HepG2 (cell line): ENCODE data around the gene COL27A1. TPM values are rescaled to one million over a fixed set of nuclear protein-coding genes. Genes with fewer than 3 reads are reported as not detected.

Experiments used
- FOXO1 ChIP-seq: sonication (generic); formaldehyde crosslinking; IDR thresholded peaks from 2 replicates; pipeline ENCODE4 v1.4.0; 2020; ENCODE audit warnings: missing genetic modification reagents
- HDAC2 ChIP-seq: sonication (generic); formaldehyde crosslinking; IDR thresholded peaks from 2 replicates; pipeline ENCODE4 v1.4.0; 2020; ENCODE audit warnings: missing genetic modification reagents
- KDM3A ChIP-seq: IDR thresholded peaks from 2 replicates; pipeline ENCODE4 v1.6.1; 2018; ENCODE audit warnings: low read depth, missing compliant biosample characterization
- KDM6A ChIP-seq: IDR thresholded peaks from 2 replicates; pipeline ENCODE4 v1.6.1; 2016; ENCODE audit warnings: low read depth
- NR2F1 ChIP-seq, 2 experiments: fragments of 450-650 bp in 1 of 2; formaldehyde crosslinking in 1 of 2; IDR thresholded peaks; 2 replicates each; pipeline versions ENCODE4 v1.5.0 to v1.6.1; 2016 to 2020; ENCODE audit warnings: mild to moderate bottlenecking in 1 of 2, missing compliant biosample characterization in 1 of 2, missing genetic modification reagents in 1 of 2, moderate library complexity in 1 of 2
- PRPF4 ChIP-seq: fragments of 200-400 bp; formaldehyde crosslinking; IDR thresholded peaks from 2 replicates; pipeline ENCODE4 v1.6.1; 2016; ENCODE audit warnings: low read length, low read depth; ENCODE audit not compliant: poor library complexity, severe bottlenecking
- RAD21 ChIP-seq: fragments of 450-650 bp; formaldehyde crosslinking; IDR thresholded peaks from 2 replicates; pipeline ENCODE4 v1.5.0; 2020; ENCODE audit warnings: mild to moderate bottlenecking
- RBM22 ChIP-seq: fragments of 200-400 bp; formaldehyde crosslinking; optimal IDR thresholded peaks from 2 replicates; pipeline ENCODE3; 2017; ENCODE audit warnings: mild to moderate bottlenecking, low read length, moderate library complexity
- SETDB1 ChIP-seq: sonication (generic); formaldehyde crosslinking; IDR thresholded peaks from 2 replicates; pipeline ENCODE4 v1.5.1; 2020; ENCODE audit warnings: missing genetic modification reagents, mild to moderate bottlenecking, borderline replicate concordance
- SRSF4 ChIP-seq: fragments of 200-400 bp; formaldehyde crosslinking; IDR thresholded peaks from one replicate; pipeline ENCODE4 v1.6.1; 2018; ENCODE audit warnings: mild to moderate bottlenecking, low read depth, low read length, moderate library complexity; ENCODE audit not compliant: poor library complexity, severe bottlenecking
- SRY ChIP-seq: sonication (generic); formaldehyde crosslinking; IDR thresholded peaks from 2 replicates; pipeline ENCODE4 v1.8.0; 2022; ENCODE audit warnings: mild to moderate bottlenecking, missing genetic modification reagents
- ZFP36 ChIP-seq: fragments of 150-350 bp; IDR thresholded peaks from 2 replicates; pipeline ENCODE4 v1.6.1; 2018; ENCODE audit warnings: borderline replicate concordance, low read length, low read depth; ENCODE audit not compliant: partially characterized antibody
- ZFP36L2 ChIP-seq: sonication (generic); formaldehyde crosslinking; IDR thresholded peaks from 2 replicates; pipeline ENCODE4 v1.4.0; 2020; ENCODE audit warnings: missing genetic modification reagents
- ZMYM2 ChIP-seq: sonication (generic); formaldehyde crosslinking; IDR thresholded peaks from 2 replicates; pipeline ENCODE4 v1.8.0; 2022; ENCODE audit warnings: mild to moderate bottlenecking, missing genetic modification reagents
- ZNF614 ChIP-seq: IDR thresholded peaks from 2 replicates; pipeline ENCODE4 v1.6.1; 2018; ENCODE audit warnings: missing biosample characterization, missing genetic modification reagents, inconsistent platforms, borderline replicate concordance
- ZNF644 ChIP-seq: IDR thresholded peaks from 2 replicates; pipeline ENCODE4 v1.6.1; 2016; ENCODE audit warnings: low read depth
- ZNF724P ChIP-seq: sonication (generic); formaldehyde crosslinking; IDR thresholded peaks from 2 replicates; pipeline ENCODE4 v1.8.0; 2022; ENCODE audit warnings: missing genetic modification reagents, borderline replicate concordance
- ZNF792 ChIP-seq: IDR thresholded peaks from 2 replicates; pipeline ENCODE4 v1.6.1; 2016
- ZNF816 ChIP-seq: sonication (generic); formaldehyde crosslinking; IDR thresholded peaks from 2 replicates; pipeline ENCODE4 v1.8.0; 2022; ENCODE audit warnings: missing genetic modification reagents, mild to moderate bottlenecking, borderline replicate concordance
- polyA plus RNA-seq, 8 experiments: library from polyadenylated mRNA; depleted of rRNA in 3 of 8; stranded (reverse) in 7 of 8; unstranded in 1 of 8; fragments of >200 nt; fragmentation: Illumina TruSeq in 4 of 8; extraction: Trizol in 4 of 8; gene quantifications; 2 replicates each; pipeline versions ENCODE4 v1.2.1 to v1.2.3, GENCODE V29; 2011 to 2016; ENCODE audit warnings: low read depth in 4 of 8, missing spikeins in 1 of 8, mixed read lengths in 1 of 8; ENCODE audit not compliant: insufficient read depth in 1 of 8
- total RNA-seq, 5 experiments: library from RNA; depleted of rRNA; stranded (reverse); fragments of >200 nt; fragmentation: Illumina TruSeq; extraction: Trizol; gene quantifications; 2 replicates each; pipeline ENCODE4 v1.2.3, GENCODE V29; 2016; ENCODE audit warnings: low read depth in 1 of 5
- TF ChIP-seq, protein P1 (sequence below): sonication (generic); formaldehyde crosslinking; IDR thresholded peaks from 2 replicates; pipeline ENCODE4 v1.4.0; 2020; ENCODE audit warnings: missing genetic modification reagents
- TF ChIP-seq, protein P2 (sequence below): sonication (generic); formaldehyde crosslinking; IDR thresholded peaks from 2 replicates; pipeline ENCODE4 v1.4.0; 2020; ENCODE audit warnings: mild to moderate bottlenecking, missing genetic modification reagents
- TF ChIP-seq, protein P3 (sequence below), 2 experiments: fragments of 450-650 bp in 1 of 2; sonication (generic) in 1 of 2; formaldehyde crosslinking; IDR thresholded peaks; 2 replicates each; pipeline versions ENCODE4 v1.5.0 to v1.8.0; 2020 to 2022; ENCODE audit warnings: mild to moderate bottlenecking in 1 of 2, missing genetic modification reagents in 1 of 2
- TF ChIP-seq, protein P4 (sequence below): sonication (generic); formaldehyde crosslinking; IDR thresholded peaks from 2 replicates; pipeline ENCODE4 v1.8.0; 2022; ENCODE audit warnings: missing genetic modification reagents, mild to moderate bottlenecking, inconsistent platforms, borderline replicate concordance
- TF ChIP-seq, protein P5 (sequence below): sonication (generic); formaldehyde crosslinking; IDR thresholded peaks from 2 replicates; pipeline ENCODE4 v1.4.0; 2020; ENCODE audit warnings: missing genetic modification reagents, borderline replicate concordance

Gene COL27A1
- total and polyA plus RNA-seq, 2 of the 13 experiments (the other 11 are each of a cell fraction or from before 2014, with no cell fraction given), result 71.3 to 89.1 TPM

DNA sequence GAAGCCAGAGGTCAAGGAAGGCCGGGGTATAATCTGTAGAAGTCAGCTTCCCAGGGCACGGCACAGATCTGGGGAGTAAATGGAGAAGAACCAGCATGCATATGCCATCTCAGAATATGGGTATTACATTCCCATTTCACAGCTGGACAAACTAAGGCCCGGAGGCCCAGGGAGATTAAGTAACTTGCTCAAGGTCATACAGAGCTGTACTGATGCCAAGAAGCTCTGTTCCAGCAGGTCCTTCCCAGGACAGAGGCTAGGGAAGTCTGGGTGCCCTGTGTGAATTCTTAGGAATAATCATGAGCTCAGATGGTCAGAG lies 19.2 kb downstream of the COL27A1 start (continued):
- TF ChIP-seq, protein P1, sequence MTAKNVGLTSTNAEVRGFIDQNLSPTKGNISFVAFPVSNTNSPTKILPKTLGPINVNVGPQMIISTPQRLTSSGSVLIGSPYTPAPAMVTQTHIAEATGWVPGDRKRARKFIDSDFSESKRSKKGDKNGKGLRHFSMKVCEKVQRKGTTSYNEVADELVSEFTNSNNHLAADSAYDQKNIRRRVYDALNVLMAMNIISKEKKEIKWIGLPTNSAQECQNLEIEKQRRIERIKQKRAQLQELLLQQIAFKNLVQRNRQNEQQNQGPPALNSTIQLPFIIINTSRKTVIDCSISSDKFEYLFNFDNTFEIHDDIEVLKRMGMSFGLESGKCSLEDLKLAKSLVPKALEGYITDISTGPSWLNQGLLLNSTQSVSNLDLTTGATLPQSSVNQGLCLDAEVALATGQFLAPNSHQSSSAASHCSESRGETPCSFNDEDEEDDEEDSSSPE, result no peak
- TF ChIP-seq KDM3A (CRISPR knock-in tag), result peak; percentile 11; the same call in 1 of the 2 replicates
- TF ChIP-seq FOXO1 (CRISPR knock-in tag), result no peak
- TF ChIP-seq ZFP36, result peak; percentile 6
- TF ChIP-seq RAD21 (CRISPR knock-in tag), result peak; percentile 45; the same call in 1 of the 2 replicates
- TF ChIP-seq, protein P2, sequence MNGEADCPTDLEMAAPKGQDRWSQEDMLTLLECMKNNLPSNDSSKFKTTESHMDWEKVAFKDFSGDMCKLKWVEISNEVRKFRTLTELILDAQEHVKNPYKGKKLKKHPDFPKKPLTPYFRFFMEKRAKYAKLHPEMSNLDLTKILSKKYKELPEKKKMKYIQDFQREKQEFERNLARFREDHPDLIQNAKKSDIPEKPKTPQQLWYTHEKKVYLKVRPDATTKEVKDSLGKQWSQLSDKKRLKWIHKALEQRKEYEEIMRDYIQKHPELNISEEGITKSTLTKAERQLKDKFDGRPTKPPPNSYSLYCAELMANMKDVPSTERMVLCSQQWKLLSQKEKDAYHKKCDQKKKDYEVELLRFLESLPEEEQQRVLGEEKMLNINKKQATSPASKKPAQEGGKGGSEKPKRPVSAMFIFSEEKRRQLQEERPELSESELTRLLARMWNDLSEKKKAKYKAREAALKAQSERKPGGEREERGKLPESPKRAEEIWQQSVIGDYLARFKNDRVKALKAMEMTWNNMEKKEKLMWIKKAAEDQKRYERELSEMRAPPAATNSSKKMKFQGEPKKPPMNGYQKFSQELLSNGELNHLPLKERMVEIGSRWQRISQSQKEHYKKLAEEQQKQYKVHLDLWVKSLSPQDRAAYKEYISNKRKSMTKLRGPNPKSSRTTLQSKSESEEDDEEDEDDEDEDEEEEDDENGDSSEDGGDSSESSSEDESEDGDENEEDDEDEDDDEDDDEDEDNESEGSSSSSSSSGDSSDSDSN (CRISPR knock-in tag), result no peak
- TF ChIP-seq ZNF614, result no peak
- TF ChIP-seq PRPF4, result no peak
- no peak for TF ChIP-seq ZFP36L2 (CRISPR knock-in tag)
- TF ChIP-seq, protein P3, sequence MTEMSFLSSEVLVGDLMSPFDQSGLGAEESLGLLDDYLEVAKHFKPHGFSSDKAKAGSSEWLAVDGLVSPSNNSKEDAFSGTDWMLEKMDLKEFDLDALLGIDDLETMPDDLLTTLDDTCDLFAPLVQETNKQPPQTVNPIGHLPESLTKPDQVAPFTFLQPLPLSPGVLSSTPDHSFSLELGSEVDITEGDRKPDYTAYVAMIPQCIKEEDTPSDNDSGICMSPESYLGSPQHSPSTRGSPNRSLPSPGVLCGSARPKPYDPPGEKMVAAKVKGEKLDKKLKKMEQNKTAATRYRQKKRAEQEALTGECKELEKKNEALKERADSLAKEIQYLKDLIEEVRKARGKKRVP (CRISPR knock-in tag; IDR thresholded peaks at IDR 0.05), result no peak
- TF ChIP-seq ZNF792, result no peak
- TF ChIP-seq SRY (CRISPR knock-in tag), result no peak
- no peak for TF ChIP-seq ZNF724P (CRISPR knock-in tag)
- TF ChIP-seq ZMYM2 (CRISPR knock-in tag), result peak; percentile 94
- TF ChIP-seq ZNF644 (CRISPR knock-in tag), result 0 out of 2 replicates have a peak, but pooled peaks have one; percentile 25
- peak; percentile 74; the same call in 1 of the 2 replicates for TF ChIP-seq HDAC2 (CRISPR knock-in tag)
- TF ChIP-seq SRSF4, result no peak
- TF ChIP-seq, protein P4, sequence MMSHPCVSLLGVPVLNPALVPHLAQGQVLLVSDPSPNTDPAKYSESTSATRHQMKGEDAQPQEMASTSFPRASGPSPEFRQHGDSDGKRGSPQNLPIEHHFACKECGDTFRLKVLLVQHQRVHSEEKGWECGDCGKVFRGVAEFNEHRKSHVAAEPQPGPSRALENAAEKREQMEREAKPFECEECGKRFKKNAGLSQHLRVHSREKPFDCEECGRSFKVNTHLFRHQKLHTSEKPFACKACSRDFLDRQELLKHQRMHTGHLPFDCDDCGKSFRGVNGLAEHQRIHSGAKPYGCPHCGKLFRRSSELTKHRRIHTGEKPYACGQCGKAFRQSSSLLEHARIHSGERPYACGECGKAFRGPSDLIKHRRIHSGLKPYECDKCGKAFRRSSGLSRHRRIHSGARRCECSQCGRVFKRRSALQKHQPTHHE (CRISPR knock-in tag), result no peak
- TF ChIP-seq, protein P5, sequence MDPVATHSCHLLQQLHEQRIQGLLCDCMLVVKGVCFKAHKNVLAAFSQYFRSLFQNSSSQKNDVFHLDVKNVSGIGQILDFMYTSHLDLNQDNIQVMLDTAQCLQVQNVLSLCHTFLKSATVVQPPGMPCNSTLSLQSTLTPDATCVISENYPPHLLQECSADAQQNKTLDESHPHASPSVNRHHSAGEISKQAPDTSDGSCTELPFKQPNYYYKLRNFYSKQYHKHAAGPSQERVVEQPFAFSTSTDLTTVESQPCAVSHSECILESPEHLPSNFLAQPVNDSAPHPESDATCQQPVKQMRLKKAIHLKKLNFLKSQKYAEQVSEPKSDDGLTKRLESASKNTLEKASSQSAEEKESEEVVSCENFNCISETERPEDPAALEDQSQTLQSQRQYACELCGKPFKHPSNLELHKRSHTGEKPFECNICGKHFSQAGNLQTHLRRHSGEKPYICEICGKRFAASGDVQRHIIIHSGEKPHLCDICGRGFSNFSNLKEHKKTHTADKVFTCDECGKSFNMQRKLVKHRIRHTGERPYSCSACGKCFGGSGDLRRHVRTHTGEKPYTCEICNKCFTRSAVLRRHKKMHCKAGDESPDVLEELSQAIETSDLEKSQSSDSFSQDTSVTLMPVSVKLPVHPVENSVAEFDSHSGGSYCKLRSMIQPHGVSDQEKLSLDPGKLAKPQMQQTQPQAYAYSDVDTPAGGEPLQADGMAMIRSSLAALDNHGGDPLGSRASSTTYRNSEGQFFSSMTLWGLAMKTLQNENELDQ (CRISPR knock-in tag), result no peak
- TF ChIP-seq RBM22, result peak; percentile 28
- no peak for TF ChIP-seq SETDB1 (CRISPR knock-in tag)
- TF ChIP-seq KDM6A (CRISPR knock-in tag), result no peak
- no peak; the same call in 1 of the 2 replicates for TF ChIP-seq ZNF816 (CRISPR knock-in tag)
- TF ChIP-seq NR2F1 (CRISPR knock-in tag; IDR thresholded peaks at IDR 0.05), result peak in 1 of 2 experiments; percentile 54; a peak in 1 of 4 replicates
